Smooth muscle cell (in vitro differentiated cells): Measurements from ENCODE around the gene PSMC3IP. TPM values are rescaled to one million over a fixed set of nuclear protein-coding genes. Genes with fewer than 3 reads are reported as not detected.

ENCODE experiments used
- DNase-seq: peaks from one replicate; lab custom pipeline; 2025; ENCODE audit not compliant: unreplicated experiment; lab: John Stamatoyannopoulos, UW
- H2AFZ ChIP-seq: fragments of 200-600 bp; sonication (generic); 2 replicates; pipeline ENCODE4 v1.6.0; 2016; ENCODE audit warnings: antibody characterized with exemption, low read depth, mild to moderate bottlenecking
- H3F3A ChIP-seq: fragments of 200-600 bp; sonication (generic); 2 replicates; pipeline ENCODE4 v1.6.0; 2017; ENCODE audit warnings: antibody characterized with exemption, low read depth
- H3K27ac ChIP-seq: fragments of 200-600 bp; sonication (generic); 2 replicates; pipeline ENCODE4 v1.5.1; 2016; ENCODE audit warnings: low read depth, mild to moderate bottlenecking
- H3K27me3 ChIP-seq: fragments of 200-600 bp; sonication (generic); 2 replicates; pipeline ENCODE4 v1.6.1; 2016; ENCODE audit warnings: low read depth, mild to moderate bottlenecking
- H3K36me3 ChIP-seq: fragments of 200-600 bp; sonication (generic); 2 replicates; pipeline ENCODE4 v1.5.1; 2016; ENCODE audit warnings: low read depth
- H3K4me1 ChIP-seq: fragments of 200-600 bp; sonication (generic); 2 replicates; pipeline ENCODE4 v1.5.1; 2016; ENCODE audit warnings: low read depth
- H3K4me2 ChIP-seq: fragments of 200-600 bp; sonication (generic); 2 replicates; pipeline ENCODE4 v1.6.0; 2016; ENCODE audit warnings: mild to moderate bottlenecking
- H3K4me3 ChIP-seq: fragments of 200-600 bp; sonication (generic); 2 replicates; pipeline ENCODE4 v1.5.1; 2016; ENCODE audit warnings: mild to moderate bottlenecking
- H3K79me2 ChIP-seq: fragments of 200-600 bp; sonication (generic); 2 replicates; pipeline ENCODE4 v1.6.0; 2016; ENCODE audit warnings: low read depth, mild to moderate bottlenecking
- H3K9ac ChIP-seq: fragments of 200-600 bp; sonication (generic); 2 replicates; pipeline ENCODE4 v1.6.0; 2016; ENCODE audit warnings: low read depth
- H3K9me3 ChIP-seq: fragments of 200-600 bp; sonication (generic); replicated peaks from 2 replicates; pipeline ENCODE4 v1.5.1; 2016; ENCODE audit warnings: low read depth
- H4K20me1 ChIP-seq: fragments of 200-600 bp; sonication (generic); 2 replicates; pipeline ENCODE4 v1.6.0; 2016; ENCODE audit warnings: low read depth
- CTCF ChIP-seq: fragments of 200-600 bp; sonication (generic); IDR thresholded peaks from 2 replicates; pipeline ENCODE4 v1.5.1; 2017; ENCODE audit warnings: borderline replicate concordance, mild to moderate bottlenecking, antibody characterized with exemption; ENCODE audit not compliant: insufficient read depth, poor library complexity, severe bottlenecking
- WGBS: methylation state at CpG from one replicate; pipeline ENCODE4 v1.1.7; 2016; ENCODE audit warnings: low lambda C conversion rate; 5-methylcytosine and 5-hydroxymethylcytosine counted together
- polyA plus RNA-seq: library from polyadenylated mRNA; unstranded; fragments of >200 nt; fragmentation: Nextera tagmentation; extraction: Ambion mirVana; gene quantifications from 2 replicates; pipeline ENCODE4 v1.2.1, GENCODE V29; 2016
- total RNA-seq: library from RNA; depleted of rRNA; stranded (reverse); fragments of >200 nt; gene quantifications from 2 replicates; pipeline ENCODE4 v1.2.3, GENCODE V29; 2014

Gene PSMC3IP
- total and polyA plus RNA-seq, 2 experiments from 2014 or later, result 5.3 to 7.7 TPM

DNA sequence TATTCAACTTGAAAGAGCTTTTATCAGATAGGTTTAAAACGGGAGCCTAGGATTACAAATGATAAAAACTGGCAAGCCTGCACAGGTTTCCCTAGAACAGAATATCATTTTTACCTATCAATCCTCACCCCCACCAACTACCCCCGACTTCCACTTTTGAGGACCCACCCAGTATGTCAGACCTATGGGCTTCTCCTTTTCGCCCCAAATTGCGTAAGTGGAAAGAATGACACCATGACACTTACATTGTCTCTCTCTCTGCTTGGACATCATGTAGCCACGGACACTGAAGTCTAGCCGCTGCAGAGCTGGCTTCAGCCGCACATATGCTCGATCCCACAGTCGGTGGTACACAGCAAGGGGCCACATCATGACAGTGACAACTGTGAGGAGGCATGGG is 7.4 kb upstream of the PSMC3IP start:
- WGBS, result 94% methylated on average over 9 of the region's 9 CpGs

GRCh38 chr17:42581744-42582270 is 4.3 kb upstream of the PSMC3IP start:
- no peak overlapping the region for H3K27ac ChIP-seq
- peaks cover 3% of the 10 kb centered on the region for H4K20me1 ChIP-seq
- no peak overlapping the region for H3K4me3 ChIP-seq
- H3K36me3 ChIP-seq, result no peaks in the 10 kb centered on the region
- H3K9me3 ChIP-seq, result no peaks in the 10 kb centered on the region
- H3F3A ChIP-seq, result peaks cover 7% of the 10 kb centered on the region
- TF ChIP-seq CTCF, result no peak
- DNase-seq, result no peak
- 98% methylated on average over 10 of the region's 10 CpGs for WGBS
- H3K4me1 ChIP-seq, result peaks cover 7% of the 10 kb centered on the region
- peaks cover 4% of the 10 kb centered on the region for H3K79me2 ChIP-seq
- H3K4me2 ChIP-seq, result no peak overlapping the region
- H3K27me3 ChIP-seq, result no peaks in the 10 kb centered on the region
- H2AFZ ChIP-seq, result no peak overlapping the region
- no peak overlapping the region for H3K9ac ChIP-seq

More for the DNA sequence above, 7.4 kb upstream of the PSMC3IP start:
- TF ChIP-seq CTCF, result no peak
- no peaks in the 10 kb centered on the region for H3K4me1 ChIP-seq
- no peak for DNase-seq
- peaks cover 3% of the 10 kb centered on the region for H3F3A ChIP-seq
- no peaks in the 10 kb centered on the region for H3K36me3 ChIP-seq
- no peak overlapping the region for H2AFZ ChIP-seq
- H3K9me3 ChIP-seq, result no peaks in the 10 kb centered on the region
- H3K27ac ChIP-seq, result no peak overlapping the region
- H3K4me2 ChIP-seq, result no peak overlapping the region
- no peaks in the 10 kb centered on the region for H3K27me3 ChIP-seq
- H3K4me3 ChIP-seq, result no peak overlapping the region
- H3K9ac ChIP-seq, result no peak overlapping the region
- H3K79me2 ChIP-seq, result no peaks in the 10 kb centered on the region
- no peaks in the 10 kb centered on the region for H4K20me1 ChIP-seq

GRCh38 chr17:42579794-42580551 is 2.4 kb upstream of the PSMC3IP start:
- Histone ChIP-seq H3K9me3 (no peaks in the 10 kb centered on the region), H3K79me2 (peaks cover 9% of the 10 kb centered on the region), H2AFZ (no peak overlapping the region), H3K36me3 (no peaks in the 10 kb centered on the region), H3K4me3 (no peak overlapping the region), H3K4me2 (no peak overlapping the region), H3K9ac (no peak overlapping the region), H3K4me1 (peaks cover 12% of the 10 kb centered on the region), H3F3A (peaks cover 14% of the 10 kb centered on the region), H3K27ac (no peak overlapping the region), H4K20me1 (peaks cover 3% of the 10 kb centered on the region), H3K27me3 (no peaks in the 10 kb centered on the region)
- DNase-seq, result no peak
- TF ChIP-seq CTCF, result no peak
- 75% methylated on average over 2 of the region's 2 CpGs for WGBS
